Measurements from ENCODE around the gene RABGEF1.
"Not testable (repeated sequence)": the region's sequence is repeated elsewhere in the genome, so short reads cannot be mapped to it uniquely, and the experiment has no call there.

Gene RABGEF1

GRCh38 chr7:66807736-66808135, 67.2 kb downstream of the RABGEF1 start:
- Histone ChIP-seq H3K27ac (ENCODE audit: low read length) (no peak overlapping the region), H3K4me1 (ENCODE audit: control insufficient read depth, insufficient read depth, low read length) (no peaks in the 10 kb centered on the region), H3K4me3 (ENCODE audit: low read length) (no peak overlapping the region), H3K36me3 (ENCODE audit: control insufficient read depth, insufficient read depth, low read length) (peaks cover 8% of the 10 kb centered on the region; the same call in 1 of the 2 replicates), H3K9me3 (ENCODE audit: control insufficient read depth, insufficient read depth, low read length) (no peaks in the 10 kb centered on the region), H3K27me3 (ENCODE audit: control insufficient read depth, insufficient read depth, low read length) (no peaks in the 10 kb centered on the region)
- no CpG with 5 or more reads among the region's 9 CpGs for WGBS (ENCODE audit: insufficient coverage, insufficient read length)
- no peak for DNase-seq (ENCODE audit: low read depth, low spot score)

- DNase-seq (ENCODE audit: low read depth, low spot score): no peak
- no peak overlapping the region for H3K27ac ChIP-seq (ENCODE audit: low read length)
- H3K27me3 ChIP-seq (ENCODE audit: control insufficient read depth, insufficient read depth, low read length): no peaks in the 10 kb centered on the region
- no peaks in the 10 kb centered on the region for H3K4me1 ChIP-seq (ENCODE audit: control insufficient read depth, insufficient read depth, low read length)
- no CpG with 5 or more reads among the region's 5 CpGs for WGBS (ENCODE audit: insufficient coverage, insufficient read length)
- no peaks in the 10 kb centered on the region for H3K9me3 ChIP-seq (ENCODE audit: control insufficient read depth, insufficient read depth, low read length)
- H3K4me3 ChIP-seq (ENCODE audit: low read length): no peak overlapping the region
- peaks cover 3% of the 10 kb centered on the region; the same call in 1 of the 2 replicates for H3K36me3 ChIP-seq (ENCODE audit: control insufficient read depth, insufficient read depth, low read length)
Observed at GRCh38 chr7:66810716-66811115, 70.2 kb downstream of the RABGEF1 start.

DNA sequence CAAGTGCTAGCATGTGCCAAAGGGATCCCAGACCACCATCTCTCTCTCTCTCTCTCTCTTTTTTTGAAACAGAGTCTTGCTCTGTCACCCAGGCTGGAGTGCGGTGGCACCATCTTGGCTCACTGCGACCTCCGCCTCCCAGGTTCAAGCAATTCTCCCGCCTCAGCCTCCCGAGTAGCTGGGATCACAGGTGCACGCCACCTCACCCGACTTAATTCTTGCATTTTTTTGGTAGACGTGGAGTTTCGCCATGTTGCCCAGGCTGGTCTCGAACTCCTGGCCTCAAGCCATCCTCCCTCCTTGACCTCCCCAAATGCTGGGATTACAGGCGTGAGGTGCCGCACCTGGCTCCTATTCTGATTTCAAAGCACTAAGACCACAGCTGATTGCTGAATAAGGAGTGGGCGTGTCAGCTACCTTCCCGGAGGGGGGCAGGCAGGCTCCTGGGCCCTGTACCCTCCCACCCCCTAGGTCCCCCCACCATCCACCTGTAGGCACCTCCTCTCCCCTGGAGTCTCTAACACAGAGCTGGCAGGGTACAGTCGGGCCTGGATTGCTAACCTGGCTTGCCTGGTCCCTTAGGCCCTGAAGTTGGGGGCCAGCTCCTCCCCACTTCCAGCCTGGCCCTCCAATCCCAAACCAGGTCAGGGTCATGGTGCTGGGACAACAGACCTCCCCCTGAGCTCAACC, 74.8 kb downstream of the RABGEF1 start:
- WGBS (ENCODE audit: insufficient coverage, insufficient read length): no CpG with 5 or more reads among the region's 15 CpGs
- not testable (repeated sequence) for H3K9me3 ChIP-seq (ENCODE audit: control insufficient read depth, insufficient read depth, low read length); H3K27me3 ChIP-seq (ENCODE audit: control insufficient read depth, insufficient read depth, low read length); H3K27ac ChIP-seq (ENCODE audit: low read length); H3K4me3 ChIP-seq (ENCODE audit: low read length); H3K36me3 ChIP-seq (ENCODE audit: control insufficient read depth, insufficient read depth, low read length); H3K4me1 ChIP-seq (ENCODE audit: control insufficient read depth, insufficient read depth, low read length); DNase-seq (ENCODE audit: low read depth, low spot score)

DNA sequence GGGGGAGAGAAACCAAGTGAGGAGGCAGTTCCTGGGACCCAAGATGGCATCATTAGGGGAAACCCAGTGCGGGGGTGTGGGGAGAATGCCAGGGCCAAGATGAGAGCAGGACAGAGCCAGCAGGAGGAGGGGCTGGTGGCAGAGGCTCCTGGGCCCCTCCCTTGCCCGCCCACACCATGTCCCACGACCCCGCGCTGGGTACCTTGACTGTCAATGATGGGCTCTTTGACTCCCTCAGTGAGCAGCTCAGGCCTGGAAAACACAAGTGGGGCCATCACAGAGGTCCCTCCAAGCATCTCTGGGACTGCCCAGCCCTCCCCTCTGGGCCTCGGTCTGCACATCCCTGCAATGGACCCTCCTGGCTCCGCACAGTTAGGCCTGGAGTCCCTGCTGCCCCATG, 75.4 kb downstream of the RABGEF1 start:
- no peak overlapping the region for H3K4me3 ChIP-seq (ENCODE audit: low read length)
- H3K27ac ChIP-seq (ENCODE audit: low read length): no peak overlapping the region
- H3K4me1 ChIP-seq (ENCODE audit: control insufficient read depth, insufficient read depth, low read length): no peaks in the 10 kb centered on the region
- no peaks in the 10 kb centered on the region for H3K27me3 ChIP-seq (ENCODE audit: control insufficient read depth, insufficient read depth, low read length)
- H3K9me3 ChIP-seq (ENCODE audit: control insufficient read depth, insufficient read depth, low read length): no peaks in the 10 kb centered on the region
- WGBS (ENCODE audit: insufficient coverage, insufficient read length): no CpG with 5 or more reads among the region's 7 CpGs
- DNase-seq (ENCODE audit: low read depth, low spot score): no peak
- no peaks in the 10 kb centered on the region for H3K36me3 ChIP-seq (ENCODE audit: control insufficient read depth, insufficient read depth, low read length)

GRCh38 chr7:66816658-66817057, 76.1 kb downstream of the RABGEF1 start:
- H3K36me3 ChIP-seq (ENCODE audit: control insufficient read depth, insufficient read depth, low read length); DNase-seq (ENCODE audit: low read depth, low spot score); H3K27me3 ChIP-seq (ENCODE audit: control insufficient read depth, insufficient read depth, low read length); H3K9me3 ChIP-seq (ENCODE audit: control insufficient read depth, insufficient read depth, low read length); H3K4me3 ChIP-seq (ENCODE audit: low read length); H3K27ac ChIP-seq (ENCODE audit: low read length); H3K4me1 ChIP-seq (ENCODE audit: control insufficient read depth, insufficient read depth, low read length): not testable (repeated sequence)
- WGBS (ENCODE audit: insufficient coverage, insufficient read length): no CpG with 5 or more reads among the region's 7 CpGs

GRCh38 chr7:66817208-66817795, 76.8 kb downstream of the RABGEF1 start:
- not testable (repeated sequence) for H3K36me3 ChIP-seq (ENCODE audit: control insufficient read depth, insufficient read depth, low read length); H3K27me3 ChIP-seq (ENCODE audit: control insufficient read depth, insufficient read depth, low read length); H3K9me3 ChIP-seq (ENCODE audit: control insufficient read depth, insufficient read depth, low read length); DNase-seq (ENCODE audit: low read depth, low spot score); H3K27ac ChIP-seq (ENCODE audit: low read length); H3K4me3 ChIP-seq (ENCODE audit: low read length); H3K4me1 ChIP-seq (ENCODE audit: control insufficient read depth, insufficient read depth, low read length)
- WGBS (ENCODE audit: insufficient coverage, insufficient read length): no CpG with 5 or more reads among the region's 8 CpGs

GRCh38 chr7:66817956-66818355, 77.4 kb downstream of the RABGEF1 start:
- not testable (repeated sequence) for H3K36me3 ChIP-seq (ENCODE audit: control insufficient read depth, insufficient read depth, low read length); H3K4me1 ChIP-seq (ENCODE audit: control insufficient read depth, insufficient read depth, low read length); H3K4me3 ChIP-seq (ENCODE audit: low read length); H3K27ac ChIP-seq (ENCODE audit: low read length); H3K27me3 ChIP-seq (ENCODE audit: control insufficient read depth, insufficient read depth, low read length); DNase-seq (ENCODE audit: low read depth, low spot score); H3K9me3 ChIP-seq (ENCODE audit: control insufficient read depth, insufficient read depth, low read length)
- WGBS (ENCODE audit: insufficient coverage, insufficient read length): no CpG with 5 or more reads among the region's 7 CpGs

DNA sequence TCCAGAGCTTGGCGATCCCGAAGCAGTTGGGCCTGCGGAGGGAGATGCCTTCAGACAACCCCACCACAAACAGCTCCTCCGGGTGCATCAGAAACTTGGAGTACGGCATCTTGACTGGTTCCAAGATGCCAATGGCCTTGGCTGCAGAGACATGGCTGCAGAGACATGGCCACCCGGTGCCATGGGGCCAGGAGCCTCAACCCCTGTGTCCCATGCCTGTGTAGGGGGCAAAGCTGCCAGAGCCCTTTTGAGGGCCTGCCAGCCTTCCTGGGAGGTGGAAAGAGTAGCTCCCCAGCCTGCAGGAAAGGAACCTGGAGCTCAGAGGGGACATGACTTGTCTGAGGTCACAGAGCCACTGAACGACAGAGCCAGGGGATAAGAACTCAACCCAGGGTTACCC, 83.5 kb downstream of the RABGEF1 start:
- DNase-seq (ENCODE audit: low read depth, low spot score): no peak
- no peaks in the 10 kb centered on the region for H3K9me3 ChIP-seq (ENCODE audit: control insufficient read depth, insufficient read depth, low read length)
- H3K4me1 ChIP-seq (ENCODE audit: control insufficient read depth, insufficient read depth, low read length): no peaks in the 10 kb centered on the region
- no peak overlapping the region for H3K4me3 ChIP-seq (ENCODE audit: low read length)
- WGBS (ENCODE audit: insufficient coverage, insufficient read length): no CpG with 5 or more reads among the region's 7 CpGs
- no peak overlapping the region for H3K27ac ChIP-seq (ENCODE audit: low read length)
- H3K27me3 ChIP-seq (ENCODE audit: control insufficient read depth, insufficient read depth, low read length): no peaks in the 10 kb centered on the region
- no peaks in the 10 kb centered on the region for H3K36me3 ChIP-seq (ENCODE audit: control insufficient read depth, insufficient read depth, low read length)

- H3K27me3 ChIP-seq (ENCODE audit: control insufficient read depth, insufficient read depth, low read length); H3K4me1 ChIP-seq (ENCODE audit: control insufficient read depth, insufficient read depth, low read length); H3K36me3 ChIP-seq (ENCODE audit: control insufficient read depth, insufficient read depth, low read length); H3K9me3 ChIP-seq (ENCODE audit: control insufficient read depth, insufficient read depth, low read length); H3K27ac ChIP-seq (ENCODE audit: low read length); H3K4me3 ChIP-seq (ENCODE audit: low read length): not testable (repeated sequence)
- DNase-seq (ENCODE audit: low read depth, low spot score): peak; percentile 48
- no CpG with 5 or more reads among the region's 2 CpGs for WGBS (ENCODE audit: insufficient coverage, insufficient read length)
Observed at GRCh38 chr7:66825538-66825937, 85.0 kb downstream of the RABGEF1 start.

DNA sequence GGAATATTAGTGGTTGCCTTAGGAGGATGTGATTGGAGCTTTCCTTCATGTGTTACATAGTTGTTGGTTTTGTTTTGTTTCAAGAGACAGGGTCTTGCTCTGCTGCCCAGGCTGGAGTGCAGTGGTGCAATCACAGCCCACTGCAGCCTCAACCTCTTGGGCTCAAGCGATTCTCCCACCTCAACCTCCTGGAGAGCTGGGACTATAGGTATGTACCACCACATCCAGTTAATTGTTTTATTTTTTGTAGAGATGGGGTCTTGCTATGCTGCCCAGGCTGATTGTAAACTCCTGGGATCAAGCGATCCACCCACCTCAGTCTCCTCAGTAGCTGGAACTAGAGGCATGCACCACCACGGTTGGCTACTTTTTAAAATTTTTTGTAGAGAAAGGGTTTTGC, 86.1 kb downstream of the RABGEF1 start:
- no CpG with 5 or more reads among the region's 3 CpGs for WGBS (ENCODE audit: insufficient coverage, insufficient read length)

DNA sequence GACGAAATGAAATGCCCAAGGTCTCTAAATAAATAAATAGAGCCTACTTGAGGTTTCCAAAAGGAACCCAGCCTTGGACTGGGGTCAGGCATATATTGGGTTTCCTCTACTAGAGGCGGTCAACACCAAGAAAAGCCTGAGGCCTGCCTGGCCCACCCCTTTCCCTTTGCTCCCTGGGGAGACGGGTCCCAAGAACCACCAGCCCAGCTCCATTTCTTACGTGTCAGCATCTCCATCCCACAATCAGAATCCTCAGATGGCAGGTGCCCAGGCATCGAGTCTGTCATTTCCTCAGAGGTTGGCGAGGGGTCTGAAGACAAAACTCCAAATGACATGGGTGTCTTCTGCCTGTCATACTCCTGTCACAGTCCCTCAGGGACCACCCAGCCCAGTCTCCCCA, 90.4 kb downstream of the RABGEF1 start:
- not testable (repeated sequence) for H3K9me3 ChIP-seq (ENCODE audit: control insufficient read depth, insufficient read depth, low read length); DNase-seq (ENCODE audit: low read depth, low spot score); H3K4me3 ChIP-seq (ENCODE audit: low read length); H3K4me1 ChIP-seq (ENCODE audit: control insufficient read depth, insufficient read depth, low read length); H3K27ac ChIP-seq (ENCODE audit: low read length); H3K27me3 ChIP-seq (ENCODE audit: control insufficient read depth, insufficient read depth, low read length); H3K36me3 ChIP-seq (ENCODE audit: control insufficient read depth, insufficient read depth, low read length)
- WGBS (ENCODE audit: insufficient coverage, insufficient read length): no CpG with 5 or more reads among the region's 6 CpGs

More for the DNA sequence above, 86.1 kb downstream of the RABGEF1 start:
- Histone ChIP-seq H3K9me3 (ENCODE audit: control insufficient read depth, insufficient read depth, low read length) (no peaks in the 10 kb centered on the region), H3K4me1 (ENCODE audit: control insufficient read depth, insufficient read depth, low read length) (no peaks in the 10 kb centered on the region), H3K36me3 (ENCODE audit: control insufficient read depth, insufficient read depth, low read length) (no peaks in the 10 kb centered on the region), H3K27ac (ENCODE audit: low read length) (no peak overlapping the region), H3K4me3 (ENCODE audit: low read length) (no peak overlapping the region), H3K27me3 (ENCODE audit: control insufficient read depth, insufficient read depth, low read length) (no peaks in the 10 kb centered on the region)
- no peak for DNase-seq (ENCODE audit: low read depth, low spot score)

Measured in iPS DF 6.9 (cell line).